NCI-H2171 treated with DMSO at 0.1 percent for 48 hours (cell line): ENCODE measurements around the gene RALGDS.

ENCODE experiments used
- DNase-seq: peaks from one replicate; lab custom pipeline; 2025; lab: John Stamatoyannopoulos, UW

RALGDS gene

DNA sequence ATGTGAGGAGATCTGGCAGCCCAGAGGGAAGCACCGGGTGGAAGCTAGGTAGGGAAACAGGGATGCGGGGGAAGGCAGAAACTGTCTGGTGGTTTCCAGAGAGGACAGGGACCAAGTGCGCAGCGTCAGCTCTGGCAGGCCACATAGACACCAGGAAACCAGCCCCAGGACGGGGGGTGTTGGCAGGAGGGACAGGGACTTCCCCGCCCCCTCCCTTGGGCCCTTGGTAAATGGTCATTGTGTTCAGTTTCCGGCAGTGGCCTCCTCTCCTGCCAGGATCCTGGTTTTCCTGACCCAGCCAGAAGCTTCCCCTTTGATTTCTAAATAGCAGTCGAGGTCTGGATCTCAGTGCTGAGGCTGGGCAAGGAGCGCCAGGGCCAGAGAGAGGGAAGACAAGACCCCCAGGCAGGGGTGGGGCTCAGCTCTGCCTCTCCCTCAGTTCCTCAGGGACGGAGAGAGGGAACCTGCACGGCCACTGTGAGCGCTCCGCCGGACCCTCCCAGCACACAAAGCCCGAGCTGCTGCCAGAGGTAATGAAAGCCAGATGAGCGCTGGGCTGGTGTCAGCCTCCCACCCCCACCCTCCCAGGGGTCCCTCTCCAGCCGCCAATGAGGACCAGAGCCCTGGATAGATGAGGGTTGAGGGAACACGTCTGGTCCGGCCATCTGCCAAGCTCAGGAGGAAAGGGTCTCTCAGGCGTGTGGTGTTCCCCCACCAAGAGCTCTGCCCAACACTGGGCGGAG is 1.8 kb downstream of the RALGDS start:
- DNase-seq, result peak; percentile 93

DNA sequence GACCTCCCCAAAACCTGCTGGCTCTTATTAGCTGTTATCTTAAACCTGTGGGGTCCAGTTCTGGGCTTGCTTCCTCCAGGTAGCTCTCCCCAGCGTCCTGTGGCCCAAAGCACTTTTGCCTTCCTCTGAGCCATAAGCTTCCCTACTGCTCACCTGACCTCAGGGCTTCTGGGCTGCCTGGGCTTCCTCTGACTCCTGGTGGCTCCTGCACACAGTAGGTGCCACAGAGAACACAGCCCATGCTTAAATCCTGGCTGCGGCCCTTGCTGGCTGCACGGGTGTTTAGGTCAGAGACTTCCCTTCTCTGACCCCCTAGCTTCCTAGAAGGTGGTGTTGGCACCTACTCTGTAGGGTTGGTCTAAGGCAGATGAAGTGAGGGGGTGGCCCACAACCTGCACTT is 2.5 kb downstream of the RALGDS start:
- DNase-seq, result no peak

DNA sequence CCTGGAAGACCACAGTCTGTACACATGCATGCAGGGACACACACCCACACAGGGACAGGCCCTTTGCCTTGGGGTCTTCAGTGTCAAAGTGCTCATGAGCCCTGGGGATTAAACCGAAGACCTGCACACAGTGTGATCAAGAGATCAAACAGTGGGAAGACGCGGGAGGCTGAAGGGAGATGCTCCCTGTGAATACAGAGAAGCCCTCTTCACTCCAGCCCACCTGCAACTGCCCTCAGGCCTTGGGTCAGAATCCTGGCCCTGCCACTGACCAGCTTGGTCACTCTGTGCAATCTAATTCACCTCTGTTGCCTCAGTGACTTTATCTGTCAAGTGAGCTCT is 2.9 kb downstream of the RALGDS start:
- no peak for DNase-seq

DNA sequence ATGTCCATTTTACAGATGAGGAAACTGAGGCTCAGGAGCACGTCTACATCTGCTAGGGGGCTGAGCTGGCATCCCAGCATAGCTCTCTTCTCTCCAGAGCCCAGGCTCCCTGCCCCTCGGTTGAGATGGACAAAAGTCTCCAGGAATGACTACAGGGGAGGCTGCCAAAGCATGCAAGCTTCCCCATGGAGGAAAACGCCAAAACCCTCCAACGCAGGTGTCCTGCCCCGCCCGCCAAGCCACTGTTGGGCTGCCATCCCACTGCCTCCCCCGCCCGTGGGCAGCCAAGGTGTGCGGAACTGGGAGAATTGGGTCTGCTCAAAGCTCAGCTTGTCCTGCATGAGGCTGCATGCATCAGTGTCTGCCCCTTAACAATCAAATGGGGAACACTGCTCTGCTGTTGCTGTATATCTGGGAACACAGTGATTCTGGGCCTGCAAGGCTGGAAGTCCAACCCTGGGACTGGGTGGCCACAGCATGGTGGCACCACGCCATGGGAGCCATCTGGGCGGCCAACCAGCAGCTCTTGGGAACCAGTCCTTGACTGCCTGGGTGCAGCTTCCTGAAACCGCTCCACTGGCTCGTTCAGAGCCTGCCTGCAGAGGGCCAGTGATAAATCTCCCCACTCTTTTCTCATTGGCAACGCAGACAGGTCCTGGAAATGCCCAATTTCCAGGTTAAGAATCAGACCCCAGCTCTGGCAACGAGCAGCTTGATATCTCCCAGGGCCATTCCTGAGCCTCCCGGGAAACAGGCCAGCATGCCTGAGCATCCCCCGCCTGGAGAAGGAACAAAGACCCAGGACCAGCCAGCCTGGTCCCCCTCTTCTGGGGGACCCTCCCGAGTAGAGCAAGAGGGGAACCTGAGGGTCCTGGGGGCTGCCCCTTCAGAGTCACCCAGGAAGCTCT is 3.5 kb downstream of the RALGDS start:
- no peak for DNase-seq

DNA sequence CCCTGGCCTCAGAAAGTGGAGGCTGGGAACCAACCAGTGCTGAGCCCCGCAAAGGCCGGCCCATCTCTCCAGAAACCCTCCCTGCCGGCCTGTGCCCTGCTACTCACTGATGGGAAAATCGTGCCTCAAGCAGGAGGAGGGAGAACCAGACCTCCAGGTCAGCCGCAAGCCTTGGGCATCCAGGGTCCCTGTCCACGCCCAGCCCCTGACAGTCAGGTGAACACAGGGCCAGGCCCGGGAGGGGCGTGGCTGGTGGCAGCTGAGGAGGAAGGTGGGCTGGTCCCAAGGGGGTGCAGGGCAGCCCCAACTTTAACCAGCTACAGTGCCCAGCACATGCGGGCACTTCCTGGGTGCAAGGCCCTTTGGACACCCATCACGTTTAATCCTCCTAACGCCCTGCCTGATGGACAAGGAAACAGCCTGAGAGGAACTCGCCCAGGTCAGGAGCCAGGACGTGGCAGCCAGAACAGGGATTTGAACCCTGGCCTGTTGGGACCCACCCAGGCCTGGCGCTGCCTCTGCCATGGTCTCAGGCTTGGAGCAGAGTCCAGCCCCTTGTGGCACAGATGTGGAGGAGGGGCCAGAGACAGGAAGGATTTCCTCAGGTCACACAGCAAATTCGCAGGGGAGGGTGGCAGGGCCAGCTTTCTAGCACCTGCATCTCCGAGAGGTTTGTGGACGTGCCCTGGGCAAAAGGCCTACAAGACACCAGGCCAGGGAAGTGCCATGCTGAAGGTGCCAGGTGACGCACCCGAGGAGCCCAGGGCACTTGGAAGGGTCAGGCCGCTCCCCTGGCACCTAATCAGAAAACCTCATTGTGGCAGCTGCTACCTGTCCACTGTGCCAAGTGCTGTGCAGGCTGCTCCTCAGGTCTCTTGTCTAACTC is 4.5 kb downstream of the RALGDS start:
- no peak for DNase-seq

DNA sequence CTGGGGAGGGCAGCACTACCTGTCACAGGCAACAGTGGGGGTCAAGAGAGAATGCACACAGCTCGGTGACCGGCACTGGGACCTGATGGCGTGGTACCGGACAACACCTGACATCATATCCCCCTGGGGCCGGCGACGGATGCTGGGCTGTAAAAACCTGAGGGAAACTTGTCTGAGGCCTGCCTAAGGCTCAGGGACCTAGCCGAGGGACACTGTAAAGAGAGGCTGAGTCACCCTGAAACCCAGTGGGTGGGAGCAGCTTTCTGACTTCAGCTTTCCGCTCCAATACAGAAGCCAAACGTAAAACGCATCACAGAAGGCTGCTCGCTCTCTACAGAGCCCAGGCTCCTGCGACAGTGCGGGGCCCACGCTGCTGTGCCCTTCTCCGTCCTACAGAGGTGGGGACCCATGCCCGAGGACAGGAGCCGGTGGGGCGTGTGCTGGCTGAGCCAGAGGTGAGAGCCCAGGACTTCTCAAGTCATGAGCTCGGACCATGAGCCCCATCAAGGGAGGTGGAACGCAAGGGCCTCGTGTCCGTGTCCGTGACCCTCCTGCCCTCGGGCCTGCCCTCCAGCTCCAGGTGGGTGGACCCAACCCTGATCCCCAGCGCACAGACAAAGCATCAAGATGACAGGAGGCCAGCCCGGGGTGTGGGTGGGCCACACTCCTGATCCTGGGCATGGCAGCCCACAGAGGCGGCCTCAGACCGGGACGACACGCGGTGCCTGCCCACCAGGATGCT is 5.3 kb downstream of the RALGDS start:
- no peak for DNase-seq

DNA sequence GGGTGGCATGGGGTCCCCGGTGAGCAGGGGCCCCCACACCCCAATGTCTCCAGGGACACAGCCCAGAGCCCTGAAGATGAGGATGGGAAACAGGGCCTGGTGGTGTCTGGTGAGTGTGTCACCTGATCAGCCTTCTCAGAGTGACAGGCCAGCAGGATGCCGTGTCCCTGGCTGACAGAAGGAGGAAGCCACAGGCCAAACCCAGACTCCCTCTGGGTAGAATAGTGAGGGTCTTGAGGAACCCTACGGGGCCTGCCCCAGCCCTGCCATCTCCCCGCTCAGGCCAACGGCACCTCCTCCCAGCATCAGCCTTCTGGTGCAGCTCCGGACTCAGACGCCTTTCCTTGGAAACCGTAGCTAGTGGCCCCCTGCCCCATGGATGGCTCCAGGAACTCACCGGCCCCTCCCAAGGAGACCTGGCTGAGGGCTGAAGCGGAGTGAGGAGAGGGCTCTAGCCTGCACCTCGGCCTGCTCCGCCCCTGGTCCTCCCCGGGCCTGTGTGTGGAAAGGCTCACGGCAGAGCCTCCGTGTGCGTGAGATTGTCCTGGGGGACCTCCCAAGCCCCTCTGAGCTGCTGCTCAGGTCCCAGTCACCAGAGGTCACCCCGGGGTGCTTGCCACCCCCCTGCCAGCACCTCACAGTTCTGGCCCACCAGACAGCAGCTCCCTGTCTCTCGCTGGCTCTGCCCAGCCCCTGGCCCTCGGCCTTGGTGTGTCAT is 6.0 kb downstream of the RALGDS start:
- peak; percentile 84 for DNase-seq

DNA sequence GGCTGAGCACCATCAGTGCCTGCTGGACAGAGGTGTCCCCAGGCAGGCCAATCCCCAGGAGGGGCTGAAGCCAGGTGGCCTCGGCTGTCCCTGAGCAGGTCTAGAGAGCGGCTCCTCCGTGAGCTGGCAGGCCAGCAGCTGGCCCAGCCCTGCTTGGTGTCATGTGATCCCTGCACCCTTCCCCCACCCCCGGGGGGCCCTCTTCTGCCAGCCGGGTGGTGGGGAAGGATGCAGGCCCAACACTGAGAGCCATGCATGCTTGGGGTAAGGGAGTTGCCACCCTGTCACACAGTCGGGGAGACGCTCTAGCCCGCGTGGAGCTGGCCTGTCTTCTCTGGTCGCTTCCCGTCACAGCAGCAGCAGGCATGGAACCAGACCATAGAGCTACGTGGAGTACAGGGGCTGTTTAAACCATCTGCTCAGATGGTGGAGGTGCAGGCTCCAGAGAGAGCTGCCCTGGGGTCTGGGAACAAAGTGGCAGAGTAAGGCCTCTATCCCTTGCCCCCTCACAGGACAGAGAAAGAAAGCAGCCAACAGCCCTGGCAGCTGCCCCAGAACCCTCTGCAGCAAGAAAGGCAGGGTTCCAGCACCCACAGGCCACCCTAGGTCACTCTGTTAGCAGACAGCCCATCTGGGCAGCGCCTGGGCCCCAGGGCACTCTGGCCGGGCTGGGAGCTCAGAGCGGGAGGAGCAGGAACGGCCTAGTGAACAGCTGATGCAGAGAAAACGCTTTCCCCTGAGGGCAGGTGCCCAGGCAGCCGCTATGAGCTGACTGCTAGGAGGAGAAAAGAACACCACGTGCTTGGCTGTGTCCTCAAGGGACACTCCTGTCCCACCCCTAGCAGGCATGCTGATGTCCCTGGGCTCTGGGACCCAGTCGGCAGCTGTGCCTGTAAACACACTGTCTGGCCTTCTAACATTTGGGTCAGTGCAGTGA is 6.8 kb downstream of the RALGDS start:
- DNase-seq, result peak; percentile 92

DNA sequence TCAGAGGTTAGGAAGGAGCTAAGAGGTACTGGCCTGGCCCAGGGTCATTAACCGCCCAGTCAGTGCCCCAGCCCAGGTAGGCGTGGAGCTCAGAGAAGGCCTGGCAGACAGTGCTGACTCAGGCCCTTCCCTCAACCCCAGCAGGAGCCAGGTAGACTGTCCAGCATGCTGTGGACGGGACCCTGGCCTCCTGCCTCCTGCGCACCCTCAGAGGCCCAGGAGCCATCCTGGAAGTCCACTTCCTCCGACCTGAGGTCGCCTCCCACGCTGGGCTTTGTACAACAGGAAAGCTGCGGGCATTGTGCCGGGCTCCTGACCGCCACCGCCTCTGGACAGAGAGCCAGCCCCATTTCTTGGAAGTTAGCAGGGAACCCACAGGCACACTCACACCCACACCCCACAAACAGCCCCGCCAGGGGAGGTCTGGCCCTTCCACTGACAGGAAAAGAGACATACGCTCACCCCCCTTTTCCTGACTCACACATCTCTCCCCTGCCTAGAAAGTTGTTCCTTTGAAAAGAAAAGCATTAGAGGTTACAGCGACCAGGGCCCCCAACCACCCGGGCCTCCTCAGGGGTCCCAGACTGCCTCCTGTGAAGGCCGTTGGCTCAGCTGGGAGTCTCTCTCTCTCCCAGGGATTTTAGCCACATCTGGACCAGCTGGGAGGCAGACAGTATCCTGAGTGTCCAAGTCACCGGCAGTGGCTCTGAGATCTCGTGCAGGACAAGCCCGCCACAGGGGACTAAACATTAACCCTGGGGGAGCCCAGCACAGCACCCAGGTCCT is 7.7 kb downstream of the RALGDS start:
- DNase-seq, result no peak

DNA sequence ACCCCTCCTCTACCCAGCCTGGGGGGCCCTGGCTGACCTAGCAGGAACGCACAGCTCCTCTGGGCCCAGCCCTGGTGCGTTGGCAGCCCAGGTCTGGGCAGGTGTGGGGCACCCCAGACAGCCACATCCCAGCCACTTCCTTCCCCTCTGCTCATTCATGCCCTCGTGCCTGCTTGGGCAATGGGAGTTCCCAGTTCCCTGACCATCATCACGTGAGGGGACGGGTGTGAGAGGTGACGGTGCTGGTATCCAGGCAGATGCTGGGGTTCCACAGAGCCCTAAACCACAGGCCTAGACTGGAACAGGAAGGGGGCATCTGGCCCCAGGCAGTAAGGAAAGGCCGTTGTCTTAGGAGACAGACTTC is 8.4 kb downstream of the RALGDS start:
- no peak for DNase-seq

DNA sequence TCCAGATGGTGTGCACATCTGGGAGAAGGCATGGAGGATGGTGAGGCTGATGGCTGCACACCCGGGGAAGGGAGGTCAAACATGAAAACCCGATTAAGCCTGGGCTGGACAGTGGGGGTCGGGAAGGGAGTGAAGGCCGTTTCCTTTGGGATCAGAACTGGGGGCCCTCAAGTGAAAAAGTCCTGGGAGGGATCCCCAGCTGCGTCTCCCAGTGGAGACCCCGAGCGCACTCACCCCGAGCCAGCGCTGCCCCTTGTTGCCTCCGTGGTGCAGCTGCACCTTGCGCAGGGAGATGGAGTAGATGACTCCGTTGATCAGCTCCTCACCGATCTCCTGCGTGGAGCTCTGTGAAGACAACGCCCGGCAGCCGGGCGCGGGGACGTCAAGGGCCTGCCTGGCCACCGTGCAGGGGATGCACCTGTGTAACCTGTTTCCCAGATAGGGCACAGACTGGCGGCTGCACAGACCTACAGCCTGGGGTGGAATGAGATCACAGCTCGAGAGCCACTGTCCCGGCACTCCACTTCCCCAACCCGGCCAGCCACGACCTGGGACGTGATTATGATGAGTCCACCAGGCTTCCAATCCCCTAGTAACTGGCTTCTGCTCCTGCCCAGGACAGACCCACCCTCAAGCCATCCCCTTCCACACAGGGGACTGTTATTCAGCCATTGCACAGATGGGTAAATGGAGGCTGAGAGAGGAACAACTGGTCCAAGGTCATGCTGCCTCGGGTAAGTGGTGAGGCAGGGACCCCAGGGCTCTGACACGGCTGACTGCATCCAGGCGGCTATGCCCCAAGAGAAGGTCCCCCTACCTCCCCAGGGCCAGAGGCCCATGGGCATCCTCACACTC is 9.0 kb downstream of the RALGDS start:
- DNase-seq, result no peak

DNA sequence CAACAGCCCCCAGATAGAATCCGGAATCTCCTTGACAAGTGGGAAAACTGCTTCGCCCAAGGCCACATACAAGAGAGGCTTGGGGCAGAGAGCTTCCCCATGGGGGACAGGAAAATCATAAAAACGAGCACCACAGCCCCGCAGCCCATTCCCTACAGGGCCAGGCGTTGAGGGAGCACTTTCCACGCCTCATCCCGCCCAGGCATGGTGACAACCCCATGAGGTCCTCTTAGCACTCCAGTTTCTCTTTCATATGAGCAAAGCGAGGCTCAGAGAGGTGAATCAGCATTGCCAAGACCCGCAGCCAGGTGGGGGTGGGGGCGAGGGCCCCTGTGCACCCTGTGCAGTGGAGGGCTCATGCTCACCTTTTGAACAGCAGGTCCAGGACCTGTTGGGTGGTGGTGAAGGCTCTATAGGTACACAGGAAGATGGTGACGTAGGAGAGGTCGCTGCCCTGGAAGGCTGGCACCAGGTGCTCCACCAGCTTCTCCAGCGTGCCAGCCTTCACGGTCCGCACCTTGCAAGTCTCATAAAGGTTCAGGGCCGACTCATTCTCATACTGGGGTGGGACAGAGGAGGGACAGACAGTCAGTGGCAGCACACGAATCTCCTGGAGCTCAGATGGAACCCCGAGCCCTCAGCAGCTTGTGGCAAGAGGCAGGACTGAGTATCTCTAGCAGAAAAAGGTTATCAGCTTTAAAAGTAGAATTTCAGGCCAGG is 10.9 kb downstream of the RALGDS start:
- DNase-seq, result no peak

DNA sequence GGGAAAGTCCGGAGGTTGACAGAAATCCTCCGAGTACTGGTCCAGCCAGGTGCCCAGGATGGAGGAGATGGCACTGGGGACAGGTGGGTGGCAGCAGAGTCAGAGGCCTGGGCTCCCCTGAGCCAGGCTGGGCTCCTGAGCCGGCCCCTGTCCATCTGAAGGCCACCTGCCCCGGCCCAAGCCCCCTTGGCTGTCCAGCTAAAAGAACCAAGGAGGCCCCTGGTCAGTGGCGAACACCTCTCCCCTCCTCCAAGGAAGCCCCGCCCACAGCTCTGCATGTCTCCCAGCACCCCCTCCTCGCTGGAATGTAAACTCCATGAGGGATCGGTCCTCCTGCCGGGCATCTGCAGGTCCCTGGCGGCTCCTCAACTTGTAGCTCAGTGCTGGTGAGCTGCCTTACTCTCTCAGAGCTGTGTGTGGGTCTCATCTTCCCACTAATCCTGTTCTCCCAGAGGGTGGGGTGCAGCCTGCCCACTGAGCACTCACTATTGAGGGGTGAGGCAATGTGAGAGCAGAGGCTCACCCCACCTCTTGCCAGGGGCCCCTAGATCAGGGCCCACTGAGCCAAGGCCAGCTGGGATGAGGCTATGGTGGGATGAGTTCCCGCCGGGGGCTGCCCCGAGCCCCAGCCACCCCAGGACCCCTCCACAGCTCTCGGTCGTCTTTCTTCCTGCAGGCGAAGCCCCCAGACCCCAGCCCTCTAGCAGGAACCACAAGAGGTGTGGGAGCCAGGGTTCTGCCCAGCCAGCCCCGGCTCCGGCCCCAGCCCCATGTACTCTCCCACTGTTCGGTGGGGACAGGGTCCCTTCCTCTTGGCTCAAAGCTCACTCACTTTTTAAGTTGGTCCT is 12.0 kb downstream of the RALGDS start:
- no peak for DNase-seq

DNA sequence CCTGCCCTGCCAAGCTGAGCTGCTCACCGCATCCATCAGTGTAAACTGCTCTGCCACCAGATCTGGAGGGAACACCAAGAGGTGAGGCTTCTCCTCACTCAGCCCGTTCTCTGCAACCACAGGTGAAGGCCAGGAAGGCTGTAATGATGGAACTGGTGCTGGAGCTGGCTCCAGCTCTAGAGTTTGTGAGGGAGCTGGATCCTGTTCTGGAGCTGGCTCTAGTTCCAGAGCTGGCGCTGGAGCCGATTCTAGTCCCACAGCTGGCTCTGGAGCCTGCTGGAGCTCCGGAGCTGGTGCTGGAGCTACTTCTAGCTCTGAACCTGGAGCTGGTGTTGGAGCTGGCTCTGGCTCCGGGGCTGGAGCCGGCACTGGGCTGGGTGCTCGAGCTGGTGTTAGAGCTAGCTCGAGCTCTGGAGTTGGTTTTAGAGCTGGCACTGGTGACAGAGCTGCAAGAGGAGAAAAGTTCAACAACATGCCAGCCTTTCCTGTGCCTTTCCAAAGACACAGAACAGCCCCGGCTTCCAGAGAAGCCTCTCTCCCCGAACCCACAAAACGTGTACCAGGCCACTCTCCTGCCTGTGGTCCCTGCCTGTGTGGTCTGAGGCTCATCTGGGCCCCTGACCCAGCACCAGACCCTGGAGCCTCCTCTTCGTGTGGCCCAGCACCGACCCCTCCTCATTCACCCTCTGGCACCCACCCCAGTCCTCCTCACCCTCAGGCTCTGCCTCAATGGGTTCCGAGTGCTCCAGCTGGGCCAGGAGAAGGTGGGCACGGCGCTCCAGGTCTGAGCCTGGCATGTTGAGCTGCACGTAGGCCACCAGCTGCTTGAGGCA is 12.9 kb downstream of the RALGDS start:
- no peak for DNase-seq

DNA sequence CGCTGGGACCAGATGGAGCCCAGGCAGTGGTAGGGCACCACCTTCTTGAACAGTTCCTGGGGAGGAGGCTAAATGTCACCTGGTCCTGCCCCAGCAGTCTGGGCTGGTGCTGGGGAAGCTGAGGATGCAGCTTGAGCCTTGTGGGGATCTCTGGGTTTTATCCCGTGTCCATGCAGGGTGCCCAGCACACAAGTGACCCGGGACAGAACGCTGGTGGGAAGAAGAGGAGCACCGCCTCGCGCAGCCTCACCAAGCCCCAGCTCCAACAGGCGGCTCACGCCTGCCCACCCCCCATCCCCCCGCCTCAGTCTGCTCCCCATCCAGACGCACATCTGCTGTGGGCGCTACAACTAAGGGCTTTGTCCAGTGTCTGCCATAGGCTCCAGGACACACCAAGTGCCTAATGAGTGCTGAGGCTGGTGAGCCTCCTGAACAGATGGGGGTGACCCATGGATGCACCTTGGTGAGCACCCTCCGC is 13.8 kb downstream of the RALGDS start:
- no peak for DNase-seq
